Astrocyte of the hippocampus (primary cell): ENCODE measurements around the gene TEAD1.

Experiments
- DNase-seq: peaks from one replicate; pipeline ENCODE4 v3.0.0; 2011; ENCODE audit warnings: low read depth, low spot score

TEAD1 gene

DNA sequence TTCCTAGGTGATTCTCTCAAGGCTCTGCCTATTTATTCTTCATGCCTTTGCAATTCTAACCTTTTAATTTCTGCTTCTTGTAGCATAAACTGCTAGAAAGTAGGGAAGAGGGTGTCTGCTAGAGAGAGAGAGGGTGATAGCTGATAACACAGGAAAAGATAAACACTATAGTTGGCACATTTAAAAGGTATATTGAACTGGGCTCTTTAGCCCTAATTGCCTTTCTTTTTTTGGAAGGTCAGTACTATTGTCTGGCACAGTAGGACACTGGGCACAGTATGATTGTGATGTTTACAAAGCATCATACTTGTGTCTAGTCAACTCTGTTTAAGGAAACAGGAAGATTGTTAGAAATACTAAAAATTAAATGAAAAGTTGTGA, 33.3 kb downstream of the TEAD1 start:
- DNase-seq: no peak

DNA sequence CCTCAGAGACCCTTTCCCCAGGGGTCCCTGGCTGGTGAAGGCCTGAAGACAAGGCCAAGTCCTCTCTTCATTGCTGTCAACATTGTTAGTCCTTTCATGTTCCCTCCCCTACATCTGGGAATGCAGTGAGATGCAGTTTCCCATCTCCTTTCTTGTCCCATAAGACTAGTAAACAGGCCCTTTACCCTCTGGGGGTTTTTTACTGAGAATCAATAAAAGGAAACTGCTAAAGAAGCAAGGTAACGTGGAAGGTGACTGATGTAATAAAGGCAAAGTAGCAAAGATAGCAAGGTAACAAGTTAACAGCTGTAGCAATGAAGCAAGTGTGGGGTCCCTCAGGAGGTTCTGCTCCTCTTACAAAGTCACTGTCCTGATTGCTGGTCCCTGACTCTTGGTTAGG, 37.3 kb downstream of the TEAD1 start:
- no peak for DNase-seq

DNA sequence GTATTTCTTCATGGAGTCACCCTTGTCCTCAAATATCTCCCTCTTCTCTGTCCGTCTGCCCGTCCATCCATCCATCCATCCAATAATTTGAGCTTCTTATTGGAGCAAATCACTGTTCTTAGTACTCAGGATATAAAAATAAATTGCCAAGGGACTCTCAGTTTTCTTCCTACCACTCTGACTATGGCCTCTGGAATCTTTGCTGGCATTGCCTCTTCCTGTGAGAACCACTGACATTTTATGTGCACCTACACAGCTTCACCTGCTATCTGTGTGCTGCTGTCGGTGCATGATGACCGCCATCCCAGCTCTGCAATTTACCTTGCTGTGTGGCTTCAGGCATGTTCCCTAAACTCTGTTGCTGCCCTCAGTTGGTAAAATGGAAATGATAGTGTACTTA, 37.9 kb downstream of the TEAD1 start:
- no peak for DNase-seq

DNA sequence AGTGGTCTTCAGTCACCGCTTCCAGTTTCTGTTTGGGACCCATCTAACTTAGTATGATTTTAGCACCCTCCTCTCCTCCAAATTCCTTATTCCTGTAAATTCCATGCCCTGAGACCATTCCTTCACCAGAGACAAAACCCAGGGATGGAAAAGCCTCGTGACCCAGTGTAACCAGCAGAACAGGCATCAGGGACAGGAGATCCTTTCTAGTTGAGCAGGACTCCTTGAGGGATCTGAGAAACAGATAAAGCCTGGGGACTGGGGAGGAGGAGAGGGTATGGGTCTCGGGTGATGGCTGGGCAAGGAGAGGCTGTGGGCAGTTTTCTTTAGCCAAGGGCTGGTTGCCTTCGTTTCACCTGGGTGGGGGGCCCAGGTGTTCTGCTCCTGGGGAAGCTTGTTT, 40.9 kb downstream of the TEAD1 start:
- DNase-seq: no peak

DNA sequence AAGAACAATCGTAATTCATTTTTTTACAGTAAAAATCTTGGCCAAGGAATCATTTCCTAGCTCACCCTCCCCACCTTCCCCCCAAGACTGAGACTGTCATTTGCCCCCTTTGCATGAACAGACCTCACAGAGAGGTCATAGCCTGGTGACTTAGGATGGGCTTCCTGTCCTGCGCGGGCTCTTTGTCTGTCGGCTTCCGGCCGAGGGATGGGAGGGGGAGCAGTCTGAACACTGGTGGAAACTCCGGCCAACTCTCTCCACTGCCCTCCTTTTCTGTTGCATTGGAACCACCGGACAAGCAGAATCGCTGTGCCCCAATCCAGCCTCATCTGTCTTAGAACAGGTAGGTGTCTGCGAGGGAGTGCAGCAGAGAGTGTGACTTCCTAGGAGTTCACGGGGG, 41.7 kb downstream of the TEAD1 start:
- no peak for DNase-seq

DNA sequence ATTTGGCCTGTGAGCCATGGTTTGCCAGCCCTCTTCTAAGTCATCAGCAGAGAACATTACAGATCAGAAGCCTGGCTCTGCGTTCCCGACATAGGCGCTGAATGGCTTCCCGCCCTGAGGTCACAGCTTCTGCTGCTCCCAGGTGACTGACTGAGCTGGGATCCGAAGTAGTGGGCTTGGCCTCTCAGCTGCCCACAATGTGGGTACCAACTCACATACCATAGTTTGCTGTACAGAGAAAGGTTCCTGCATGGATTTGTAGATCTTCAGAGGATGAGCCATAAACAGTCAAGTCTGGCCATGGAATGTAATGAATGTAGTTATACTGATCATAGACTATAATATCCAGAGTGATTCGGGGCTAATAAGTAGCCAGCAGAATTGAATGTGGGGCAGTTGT, 42.6 kb downstream of the TEAD1 start:
- DNase-seq: no peak

DNA sequence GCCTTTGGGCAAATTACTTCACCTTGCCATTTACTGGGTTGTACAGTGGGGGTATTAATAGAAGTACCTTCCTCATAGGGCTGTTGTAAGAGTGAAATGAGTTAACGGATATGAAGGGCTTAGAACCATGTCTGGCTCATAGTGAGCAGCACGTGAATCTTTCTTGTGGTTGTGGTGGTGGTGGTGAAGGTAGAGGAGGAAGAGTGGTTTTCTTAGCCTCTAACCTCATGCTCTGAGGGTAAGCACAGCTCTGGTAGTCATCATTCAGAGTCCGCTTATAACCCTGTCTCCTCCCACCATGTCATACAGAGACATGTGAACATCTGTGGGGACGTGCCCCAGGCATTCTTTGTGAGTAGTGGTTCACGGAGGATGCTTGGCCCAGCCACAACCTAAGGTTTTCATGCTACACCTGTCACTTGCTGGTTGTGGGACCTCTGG, 43.6 kb downstream of the TEAD1 start:
- no peak for DNase-seq

DNA sequence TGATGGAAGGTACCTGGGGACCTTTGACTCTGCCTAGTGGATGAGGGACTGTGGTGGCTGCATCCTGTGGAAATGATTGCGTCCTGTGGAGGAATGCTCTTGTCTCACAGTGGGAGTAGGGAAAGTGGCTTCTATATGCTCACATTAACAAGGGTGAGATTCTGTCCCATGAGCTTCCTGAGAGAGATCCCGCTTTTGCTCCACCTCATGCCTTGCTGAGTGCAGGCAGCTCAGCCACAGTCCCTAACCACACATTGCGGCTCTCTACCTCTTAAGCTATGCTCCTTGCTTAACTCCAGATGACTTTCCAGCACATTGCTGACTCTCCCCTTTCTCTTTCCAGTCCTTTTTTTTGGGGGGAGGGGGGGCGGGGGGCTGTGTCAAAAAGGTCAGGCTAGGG, 45.0 kb downstream of the TEAD1 start:
- peak; percentile 51 for DNase-seq

DNA sequence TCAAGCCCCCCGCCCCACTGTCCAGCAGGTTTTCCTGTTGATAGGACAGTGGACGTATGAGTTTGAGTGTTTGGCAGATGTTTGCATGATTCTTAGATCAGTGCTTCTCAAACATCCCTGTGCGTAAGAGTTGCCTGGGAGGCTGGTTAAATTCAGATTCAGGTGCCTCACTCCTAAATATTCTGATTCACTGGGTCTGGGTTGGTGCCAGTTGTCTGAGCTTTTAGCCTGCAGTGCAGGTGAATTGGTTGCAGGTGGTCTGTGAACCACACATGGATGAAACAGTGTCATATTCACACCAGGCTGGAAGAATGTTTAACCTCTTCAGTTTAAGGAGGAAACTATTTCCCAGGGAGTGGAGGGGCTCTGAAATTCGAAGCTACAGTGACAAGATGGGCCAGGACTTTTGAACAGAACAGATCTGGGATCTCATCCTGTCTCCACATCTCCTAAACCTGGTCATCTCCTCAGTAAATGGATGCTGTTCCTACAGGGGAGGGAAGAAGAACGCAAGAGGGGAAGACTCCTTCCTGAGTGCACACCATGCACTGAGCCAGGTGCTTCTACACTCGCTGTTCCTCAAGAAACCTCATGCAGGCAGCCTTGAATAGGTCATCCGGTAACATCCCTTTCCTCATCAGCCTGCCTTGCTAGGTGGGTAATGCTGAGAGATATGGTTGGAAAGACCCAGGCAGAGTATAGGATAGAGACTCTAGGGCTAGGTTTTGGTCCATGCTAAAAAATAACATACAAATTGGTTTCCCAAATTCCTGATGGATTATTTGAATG, 47.8 kb downstream of the TEAD1 start:
- DNase-seq: no peak

DNA sequence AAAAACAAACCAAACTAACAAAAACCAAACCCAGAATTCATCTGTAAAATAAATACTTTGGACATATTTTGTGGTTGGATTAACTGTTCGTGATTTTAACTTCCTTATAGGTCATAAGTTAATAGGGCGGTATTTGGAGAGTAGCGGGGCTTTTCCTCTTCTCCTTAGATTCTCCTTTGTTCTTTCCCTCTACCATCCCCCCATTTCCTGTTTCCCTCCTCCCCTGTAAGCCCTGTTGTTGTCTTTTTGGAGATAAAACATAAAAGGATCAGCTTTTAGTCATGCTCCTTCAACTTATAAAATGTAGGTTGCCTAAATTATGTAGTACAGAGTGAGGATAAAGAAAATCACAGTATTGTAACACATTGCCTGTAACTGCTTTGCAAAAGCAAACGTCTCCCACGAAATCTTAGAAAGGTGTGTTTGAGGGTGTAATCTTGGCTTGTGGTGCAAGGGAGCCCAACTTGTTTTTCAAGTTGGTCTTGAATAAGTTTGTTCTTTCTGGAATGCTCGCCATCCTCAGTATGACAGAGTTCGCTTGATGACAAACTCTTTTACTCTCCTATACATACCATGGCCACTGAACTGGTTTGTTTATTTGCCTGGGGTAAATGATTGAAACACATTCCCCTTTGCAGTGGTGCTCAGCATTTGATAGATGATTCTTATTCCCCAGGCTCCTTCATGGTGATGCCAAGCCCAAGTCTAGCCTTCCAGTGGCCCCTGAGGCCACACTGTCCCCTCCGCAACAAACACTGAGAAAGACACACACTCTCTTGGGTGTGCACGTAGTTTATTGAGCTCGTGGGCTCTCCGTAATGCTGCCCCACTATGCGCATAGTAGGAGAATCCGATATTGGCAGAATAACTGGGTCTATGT, 49.4 kb downstream of the TEAD1 start:
- DNase-seq: peak; percentile 48

DNA sequence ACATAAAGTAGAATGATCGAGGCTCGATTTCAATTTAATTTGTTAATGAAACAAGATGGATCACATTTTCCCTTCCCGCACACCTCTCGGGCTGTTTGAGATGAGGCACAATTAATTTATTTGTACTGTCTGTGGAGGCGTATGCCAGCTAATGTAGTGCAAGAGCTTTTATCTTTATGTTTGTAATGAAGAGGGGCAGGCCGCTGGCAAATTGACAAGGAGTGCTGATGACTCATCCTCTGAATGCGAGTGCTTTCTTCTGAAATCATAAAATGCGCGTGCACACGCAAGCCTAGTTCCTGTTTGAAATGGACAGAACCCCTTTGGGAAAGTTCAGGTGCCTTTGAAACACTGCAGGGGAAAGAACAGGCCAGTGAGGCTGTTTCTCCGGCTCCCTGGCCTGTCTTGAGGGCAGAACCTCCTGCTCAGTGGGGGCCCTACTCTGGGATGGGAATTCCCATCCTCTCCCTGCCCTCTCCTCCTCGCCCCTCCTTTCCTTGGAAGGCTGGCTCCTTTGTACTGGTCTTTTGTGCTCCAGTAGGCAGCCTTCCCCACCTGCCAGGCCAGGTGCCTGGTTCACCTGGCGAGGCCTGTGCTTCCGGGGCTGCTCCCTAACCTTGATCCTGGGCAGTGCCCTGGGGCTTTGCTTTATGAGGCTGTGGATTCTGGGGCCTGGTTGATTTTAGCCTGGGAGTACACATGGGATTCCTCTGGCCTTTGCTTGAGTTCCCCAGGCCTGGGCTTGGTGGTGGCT, 50.3 kb downstream of the TEAD1 start:
- peak; percentile 91 for DNase-seq

DNA sequence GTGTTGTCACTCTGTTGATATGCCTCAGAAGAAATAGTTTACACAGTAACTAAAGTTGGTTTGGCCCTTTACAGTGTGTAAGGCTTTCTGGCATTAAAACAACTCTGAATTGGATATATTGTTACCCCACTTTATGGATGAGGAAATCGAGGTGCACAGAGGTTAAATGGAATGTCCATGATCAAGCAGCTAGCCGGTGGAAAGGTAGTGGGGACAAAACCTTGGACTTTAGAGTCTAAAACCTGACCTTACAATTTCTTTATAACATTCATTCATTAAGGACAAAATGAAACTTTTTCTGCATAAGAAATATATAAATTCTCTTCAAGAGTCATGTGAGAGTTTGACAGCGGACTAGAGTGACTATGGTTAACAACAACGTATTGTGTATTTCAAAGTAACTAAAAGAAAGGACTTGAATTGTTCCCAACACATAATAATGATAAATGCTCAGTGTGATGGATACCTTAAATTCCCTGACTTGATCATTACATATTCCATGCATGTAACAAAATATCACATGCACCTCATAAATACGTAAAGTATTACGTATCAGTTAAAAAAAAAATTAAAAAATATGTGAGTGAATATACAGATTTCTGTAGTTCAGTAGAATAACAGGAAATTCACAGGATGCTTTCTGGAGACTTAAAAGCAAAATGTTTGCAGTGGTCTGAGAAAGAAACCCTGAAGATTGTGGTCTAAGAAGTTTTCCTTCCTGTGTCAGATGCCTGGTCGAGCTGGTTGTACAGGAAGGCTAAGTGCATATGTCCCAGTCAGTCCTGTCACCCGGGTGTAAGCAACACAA, 51.0 kb downstream of the TEAD1 start:
- DNase-seq: no peak

DNA sequence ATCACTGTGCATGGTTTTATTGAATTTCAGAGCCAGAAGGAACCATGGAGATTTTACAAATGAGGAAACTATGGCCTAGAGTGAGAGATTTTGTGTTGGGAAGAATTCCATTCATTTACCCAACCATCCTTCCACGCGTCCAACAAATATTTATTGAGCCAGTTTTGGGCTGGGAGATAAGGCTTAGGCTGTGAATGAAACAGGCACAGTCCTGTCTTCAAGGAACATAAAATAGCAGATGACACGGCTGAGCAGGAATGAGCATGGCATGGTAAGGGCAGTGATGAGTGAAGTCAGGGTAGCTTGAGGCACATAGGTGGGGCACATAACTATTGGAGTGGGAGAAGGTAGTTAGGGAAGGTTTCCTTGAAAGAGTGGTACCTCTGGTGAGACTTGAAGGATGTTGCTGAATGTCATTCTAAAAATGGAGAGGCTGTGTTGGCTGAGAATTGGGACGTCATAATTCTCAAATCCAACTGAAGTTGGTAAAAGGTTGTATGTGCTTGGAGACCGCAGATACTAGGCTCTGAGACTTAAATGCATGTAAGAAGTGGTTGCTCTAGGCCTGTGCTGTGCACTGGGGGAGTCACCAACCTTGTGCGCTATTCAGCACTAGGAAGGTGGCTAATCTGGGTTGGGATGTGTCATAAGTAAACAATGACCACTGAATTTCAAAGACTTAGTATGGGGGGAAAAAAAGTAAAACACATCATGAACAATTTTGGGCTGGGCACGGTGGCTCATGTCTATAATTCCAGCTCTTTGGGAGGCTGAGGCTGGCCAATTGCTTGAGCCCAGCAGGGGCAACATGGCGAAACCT, 51.9 kb downstream of the TEAD1 start:
- peak; percentile 73 for DNase-seq

DNA sequence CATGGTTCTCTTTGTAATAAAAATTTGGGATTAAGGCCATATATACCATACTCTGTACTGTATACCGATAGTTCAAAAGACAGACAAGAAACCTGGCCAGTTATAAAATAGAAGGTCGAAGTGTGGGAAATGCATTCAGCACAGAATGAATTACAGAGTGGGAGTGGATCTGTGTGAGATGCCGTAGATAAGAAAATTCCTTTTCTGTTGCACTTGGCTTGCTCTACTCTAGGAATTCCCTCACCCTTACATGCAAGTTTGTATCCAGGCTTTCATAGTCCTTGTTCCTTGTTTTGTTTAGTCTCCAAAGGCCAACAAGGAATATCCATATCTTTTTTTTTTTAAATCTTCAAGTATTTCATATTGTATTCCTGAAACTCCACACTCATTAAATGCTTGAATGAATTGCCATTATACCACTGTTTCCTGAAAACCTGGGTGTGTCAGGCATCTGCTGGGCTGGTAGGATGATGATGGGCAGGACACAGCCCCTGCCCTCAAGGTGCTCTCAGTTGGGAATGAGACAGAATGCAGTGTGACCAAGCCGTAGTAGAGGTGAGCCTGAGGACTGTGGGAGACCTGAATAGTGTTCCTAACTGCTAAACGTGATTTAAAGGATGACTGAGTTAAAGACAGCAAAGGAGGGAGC, 53.5 kb downstream of the TEAD1 start:
- DNase-seq: peak; percentile 83

DNA sequence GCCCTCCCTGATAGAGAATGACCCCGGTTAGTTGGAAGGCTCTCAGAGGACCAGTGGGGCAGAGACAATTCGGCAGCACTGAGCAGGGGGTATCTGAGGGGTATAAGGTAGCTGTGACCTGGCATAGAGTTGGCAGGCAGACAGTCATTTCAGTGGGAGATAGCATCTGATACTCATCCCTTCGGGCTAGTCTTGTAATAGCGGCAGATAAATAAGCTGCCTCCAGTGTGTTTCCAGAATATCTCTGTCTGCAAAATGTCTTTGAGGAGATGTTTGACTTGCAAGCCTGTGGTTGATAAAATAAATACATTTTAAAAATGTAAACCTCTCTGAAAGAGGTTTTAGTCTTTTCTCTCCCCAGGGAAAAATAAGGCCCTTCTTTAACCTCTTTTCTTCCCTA, 54.2 kb downstream of the TEAD1 start:
- DNase-seq: no peak

DNA sequence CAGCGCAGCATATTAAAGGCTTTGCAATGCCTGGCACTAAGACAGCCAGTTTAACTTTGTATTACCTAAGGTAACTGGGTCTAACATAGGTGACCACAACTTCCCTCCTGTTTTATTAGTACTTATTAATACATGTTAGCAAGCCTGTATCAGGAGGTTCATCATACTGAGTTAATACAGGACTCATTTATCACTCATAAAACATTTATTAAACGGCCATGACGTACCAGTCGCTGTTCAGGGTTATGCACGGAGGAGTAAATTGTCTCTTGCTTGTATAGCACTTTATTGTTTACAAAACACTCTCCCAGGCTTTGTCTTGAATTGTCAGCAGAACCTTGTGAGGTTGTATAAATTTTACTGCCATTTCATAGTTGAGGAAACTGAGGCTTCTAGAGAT, 55.7 kb downstream of the TEAD1 start:
- no peak for DNase-seq

DNA sequence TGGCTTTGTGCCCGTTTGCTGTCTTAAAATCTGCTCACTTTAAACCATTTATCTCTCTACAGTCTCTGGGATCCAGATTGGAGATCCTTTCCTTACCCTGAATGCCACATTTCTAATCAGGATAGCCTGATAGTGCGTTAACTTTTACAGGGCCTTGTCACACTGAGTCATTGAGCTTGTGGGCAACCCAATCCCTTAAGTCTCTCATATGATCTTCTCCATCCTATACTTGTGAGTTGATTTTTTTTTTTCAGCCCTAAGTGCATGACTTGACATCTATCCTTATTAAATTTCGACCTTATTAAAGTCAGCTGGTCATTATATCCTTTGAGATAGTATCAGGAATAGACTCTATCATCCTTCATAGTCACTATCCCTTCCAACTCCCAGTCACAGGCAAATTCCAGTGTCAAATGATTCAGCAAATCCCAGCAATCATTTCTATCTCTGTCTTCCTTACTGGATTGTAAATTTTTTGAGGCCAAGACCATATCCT, 57.7 kb downstream of the TEAD1 start:
- DNase-seq: no peak

DNA sequence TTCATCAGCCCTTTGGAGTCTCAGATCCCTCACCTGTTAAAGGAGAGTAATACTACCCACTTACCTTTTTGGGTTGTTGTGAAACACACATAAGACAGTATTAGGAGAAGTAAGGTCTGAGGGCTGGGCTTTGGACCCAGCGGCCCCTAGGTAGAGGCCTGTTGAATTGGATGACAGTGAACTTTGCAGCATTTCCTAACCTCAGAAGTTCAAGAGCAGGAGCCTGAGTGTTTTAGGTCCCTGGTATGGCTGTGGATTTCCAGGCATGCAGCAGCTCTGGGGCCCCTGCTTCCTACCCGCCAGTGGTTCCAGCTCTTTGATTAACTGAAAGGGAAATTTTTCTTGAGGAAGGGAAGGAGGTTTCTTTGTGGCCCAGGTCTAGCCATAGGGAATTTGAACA, 58.9 kb downstream of the TEAD1 start:
- DNase-seq: no peak

DNA sequence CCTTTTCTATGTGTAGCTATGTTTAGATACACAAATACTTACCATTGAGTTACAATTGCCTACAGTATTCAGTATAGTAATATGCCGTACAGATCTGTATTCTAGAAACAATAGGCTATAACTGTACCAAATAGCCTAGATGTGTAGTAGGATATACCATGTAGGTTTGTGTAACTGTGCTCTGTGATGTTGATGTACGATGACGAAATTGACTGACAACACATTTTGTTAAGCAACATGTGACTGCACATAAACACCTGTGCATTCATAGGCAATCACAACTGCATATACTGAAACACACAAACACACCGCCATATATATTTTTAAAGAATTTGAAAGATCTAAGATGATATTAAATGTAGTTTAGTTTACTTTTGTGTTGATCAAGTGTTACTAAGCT, 60.4 kb downstream of the TEAD1 start:
- no peak for DNase-seq

DNA sequence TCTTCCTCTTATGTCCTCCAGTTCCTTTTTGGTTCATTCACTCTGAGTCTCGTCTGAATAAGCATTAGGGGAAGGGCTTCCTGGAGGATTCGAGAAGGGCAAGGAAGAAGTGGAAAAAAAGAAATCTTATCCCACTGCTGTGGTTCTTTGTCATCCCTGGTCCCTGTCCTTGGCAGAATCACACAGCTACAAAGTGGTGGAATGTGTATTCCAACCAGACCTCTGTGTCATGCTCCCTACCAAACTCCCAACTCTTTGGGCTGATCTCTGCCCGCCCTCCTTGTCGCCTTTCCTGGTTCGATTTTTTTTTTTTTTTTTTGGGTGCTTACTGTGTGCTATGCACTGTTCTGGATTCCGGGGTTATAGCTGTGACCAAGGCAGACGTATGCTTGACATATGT, 61.0 kb downstream of the TEAD1 start:
- DNase-seq: no peak
